HCT116 (cell line): Measurements from ENCODE around the gene ALOX15. TPM values are rescaled to one million over a fixed set of nuclear protein-coding genes. Genes with fewer than 3 reads are reported as not detected.

ENCODE experiments used
- ATAC-seq: fragments of 200-7000 bp; cut with Tn5 transposase; 2 replicates; pipeline ENCODE4 v1.9.1; 2020; ENCODE audit warnings: mild to moderate bottlenecking, moderate library complexity
- BruUV-seq: library from RNA; stranded (reverse); fragments of 400-500 nt; replicated peaks from 2 replicates; lab custom pipeline; 2021; lab: Mats Ljungman, UMichigan
- CTCF ChIA-PET: fragments of 300-600 bp; sonication (Branson Sonifier 250); formaldehyde crosslinking; loops from one replicate; lab custom pipeline; 2021; ENCODE audit warnings: antibody characterized with exemption; lab: Charles Lee
- POLR2A ChIA-PET: fragments of 300-600, 350-600 bp; sonication (Branson Sonifier 250); formaldehyde crosslinking; loops from one replicate; lab custom pipeline; 2021; ENCODE audit warnings: antibody characterized with exemption; lab: Charles Lee
- RAD21 ChIA-PET, 2 experiments: fragments of 300-600 bp; sonication (Branson Sonifier 250); formaldehyde crosslinking; loops; one replicate each; lab custom pipeline; 2023; ENCODE audit warnings: low total read pairs in 2 of 2; ENCODE audit not compliant: uncharacterized antibody in 2 of 2, unreplicated experiment in 2 of 2, low non-redundant PET in 1 of 2; lab: Charles Lee
- DNase-seq: peaks from one replicate; pipeline ENCODE4 v3.0.0-alpha.2; 2010; ENCODE audit warnings: low read depth, low spot score
- H2AFZ ChIP-seq: fragments of 200-600 bp; shearing (Covaris generic), sonication (generic); 2 replicates; pipeline ENCODE4 v1.6.1; 2017; ENCODE audit warnings: low read depth, mixed run types, mixed read lengths, antibody characterized with exemption, low read length; ENCODE audit not compliant: poor library complexity, severe bottlenecking
- H3K27ac ChIP-seq: 2 replicates; pipeline ENCODE4 v1.5.1; 2012; ENCODE audit warnings: low read depth, low read length
- H3K27me3 ChIP-seq: fragments of 200-600 bp; sonication (generic); 2 replicates; pipeline ENCODE4 v1.6.1; 2016; ENCODE audit warnings: mixed run types, low read length, mixed read lengths; ENCODE audit not compliant: insufficient read depth
- H3K36me3 ChIP-seq, 2 experiments: fragments of 200-500 bp in 1 of 2; fragments of 200-600 bp in 1 of 2; sonication (Bioruptor generic) in 1 of 2; sonication (generic) in 1 of 2; 2 replicates each; pipeline versions ENCODE4 v1.5.1 to v1.6.1; 2014 to 2016; ENCODE audit warnings: low read length in 2 of 2, inconsistent platforms in 1 of 2, mixed read lengths in 1 of 2, mixed run types in 1 of 2; ENCODE audit not compliant: insufficient read depth in 2 of 2, control insufficient read depth in 1 of 2
- H3K4me1 ChIP-seq, 2 experiments: fragments of 200-600 bp in 1 of 2; sonication (generic) in 1 of 2; 2 replicates each; pipeline versions ENCODE4 v1.5.1 to v1.6.1; 2012 to 2017; ENCODE audit warnings: low read length in 2 of 2, inconsistent platforms in 1 of 2, mild to moderate bottlenecking in 1 of 2, mixed read lengths in 1 of 2, mixed run types in 1 of 2, moderate library complexity in 1 of 2; ENCODE audit not compliant: insufficient read depth in 2 of 2, control insufficient read depth in 1 of 2
- H3K4me2 ChIP-seq: fragments of 200-600 bp; sonication (generic); 2 replicates; pipeline ENCODE4 v1.6.1; 2017; ENCODE audit warnings: mixed run types, low read length, mixed read lengths
- H3K4me3 ChIP-seq, 2 experiments: fragments of 200-600 bp in 1 of 2; sonication (generic) in 1 of 2; replicated peaks in 1 of 2; 2 replicates each; pipeline ENCODE4 v1.5.1; 2011 to 2016; ENCODE audit warnings: low read length in 2 of 2, control low read depth in 1 of 2, low read depth in 1 of 2, mild to moderate bottlenecking in 1 of 2, mixed read lengths in 1 of 2, mixed run types in 1 of 2
- H3K79me2 ChIP-seq: fragments of 200-600 bp; sonication (generic); 2 replicates; pipeline ENCODE4 v1.6.1; 2017; ENCODE audit warnings: mild to moderate bottlenecking, mixed run types, low read length, moderate library complexity, mixed read lengths; ENCODE audit not compliant: insufficient read depth
- H3K9ac ChIP-seq: fragments of 200-600 bp; sonication (generic); 2 replicates; pipeline ENCODE4 v1.6.1; 2016; ENCODE audit warnings: low read length, mixed read lengths
- H3K9me2 ChIP-seq: fragments of 200-600 bp; sonication (generic), shearing (Covaris generic); 2 replicates; pipeline ENCODE4 v1.6.1; 2017; ENCODE audit warnings: mixed run types, mild to moderate bottlenecking, moderate library complexity; ENCODE audit not compliant: insufficient read depth
- H3K9me3 ChIP-seq, 2 experiments: fragments of 200-500 bp in 1 of 2; fragments of 200-600 bp in 1 of 2; sonication (Bioruptor generic) in 1 of 2; sonication (generic) in 1 of 2; 2 replicates each; pipeline ENCODE4 v1.6.1; 2014 to 2017; ENCODE audit warnings: low read length in 2 of 2, mixed read lengths in 2 of 2, inconsistent platforms in 1 of 2, low read depth in 1 of 2, mild to moderate bottlenecking in 1 of 2, mixed run types in 1 of 2, moderate library complexity in 1 of 2; ENCODE audit not compliant: control insufficient read depth in 1 of 2, insufficient read depth in 1 of 2
- H4K20me1 ChIP-seq: fragments of 200-600 bp; sonication (generic), shearing (Covaris generic); 2 replicates; pipeline ENCODE4 v1.6.1; 2017; ENCODE audit warnings: mixed run types, mild to moderate bottlenecking, moderate library complexity; ENCODE audit not compliant: insufficient read depth
- ATF3 ChIP-seq: IDR thresholded peaks from 2 replicates; pipeline ENCODE4 v1.6.1; 2012
- CBX3 ChIP-seq: IDR thresholded peaks from 2 replicates; pipeline ENCODE4 v1.6.1; 2012; ENCODE audit warnings: low read depth
- CEBPB ChIP-seq: IDR thresholded peaks from 2 replicates; pipeline ENCODE4 v1.6.1; 2012; ENCODE audit warnings: low read depth
- CTCF ChIP-seq, 3 experiments: fragments of 200-600 bp in 1 of 3; sonication (generic) in 1 of 3; IDR thresholded peaks in 2 of 3; conservative IDR thresholded peaks in 1 of 3; 2 replicates each; pipeline ENCODE4 v1.5.1; 2012 to 2017; ENCODE audit warnings: low read depth in 2 of 3, low read length in 2 of 3, antibody characterized with exemption in 1 of 3, borderline replicate concordance in 1 of 3, control low read depth in 1 of 3, mild to moderate bottlenecking in 1 of 3, mixed read lengths in 1 of 3, mixed run types in 1 of 3, moderate library complexity in 1 of 3; ENCODE audit not compliant: insufficient read depth in 1 of 3
- EGR1 ChIP-seq: IDR thresholded peaks from 2 replicates; pipeline ENCODE4 v1.6.1; 2012; ENCODE audit warnings: low read depth
- ELF1 ChIP-seq: IDR thresholded peaks from 2 replicates; pipeline ENCODE4 v1.6.1; 2012; ENCODE audit warnings: low read depth, borderline replicate concordance
- EZH2 ChIP-seq: fragments of 200-600 bp; sonication (generic); IDR thresholded peaks from 2 replicates; pipeline ENCODE4 v1.6.1; 2017; ENCODE audit warnings: antibody characterized with exemption, mixed run types
- EZH2phosphoT487 ChIP-seq: fragments of 200-600 bp; IDR thresholded peaks from 2 replicates; pipeline ENCODE4 v1.6.1; 2018; ENCODE audit warnings: antibody characterized with exemption, borderline replicate concordance
- JUND ChIP-seq: IDR thresholded peaks from 2 replicates; pipeline ENCODE4 v1.6.1; 2012
- POLR2AphosphoS5 ChIP-seq: IDR thresholded peaks from 2 replicates; pipeline ENCODE4 v1.6.1; 2011; ENCODE audit warnings: mild to moderate bottlenecking, low read depth, low read length, moderate library complexity
- RAD21 ChIP-seq: IDR thresholded peaks from 2 replicates; pipeline ENCODE4 v1.6.1; 2012; ENCODE audit warnings: low read depth, mild to moderate bottlenecking
- SP1 ChIP-seq: IDR thresholded peaks from 2 replicates; pipeline ENCODE4 v1.6.1; 2012; ENCODE audit warnings: low read depth
- SRF ChIP-seq: IDR thresholded peaks from 2 replicates; pipeline ENCODE4 v1.6.1; 2012; ENCODE audit warnings: low read depth
- YY1 ChIP-seq: IDR thresholded peaks from 2 replicates; pipeline ENCODE4 v1.6.1; 2011; ENCODE audit warnings: low read length, low read depth, moderate library complexity, mild to moderate bottlenecking; ENCODE audit not compliant: insufficient replicate concordance; ENCODE audit errors: extremely low read depth
- ZBTB33 ChIP-seq: IDR thresholded peaks from 2 replicates; pipeline ENCODE4 v1.6.1; 2011; ENCODE audit warnings: mild to moderate bottlenecking, low read length, moderate library complexity; ENCODE audit not compliant: insufficient replicate concordance; ENCODE audit errors: extremely low read depth
- ZFX ChIP-seq: fragments of 450-650 bp; IDR thresholded peaks from 2 replicates; pipeline ENCODE4 v1.6.1; 2017
- ZNF274 ChIP-seq: fragments of 200-500 bp; sonication (Bioruptor generic); IDR thresholded peaks from 2 replicates; pipeline ENCODE4 v1.6.1; 2014; ENCODE audit warnings: mild to moderate bottlenecking, low read depth, low read length, inconsistent platforms
- intact Hi-C: fragments of 100-400 bp; cut with micrococcal nuclease; formaldehyde crosslinking; loops from 2 replicates; pipeline ENCODE4 v1.10.0; 2022
- total RNA-seq: library from RNA; stranded (reverse); gene quantifications from one replicate; pipeline ENCODE4 v1.2.1, GENCODE V29; 2021; ENCODE audit not compliant: unreplicated experiment
- TF ChIP-seq, protein P1 (sequence below): IDR thresholded peaks from 2 replicates; pipeline ENCODE4 v1.6.1; 2012; ENCODE audit warnings: low read depth
- TF ChIP-seq, protein P2 (sequence below): IDR thresholded peaks from 2 replicates; pipeline ENCODE4 v1.6.1; 2012

Gene ALOX15
- total RNA-seq, 1 experiment from 2014 or later: 0.57 TPM

GRCh38 chr17:4622375-4622774 lies 19.1 kb downstream of the ALOX15 start (continued):
- TF ChIP-seq POLR2AphosphoS5: no peak

- H3K4me2 ChIP-seq: no peak overlapping the region
- intact Hi-C loops: no loop called here
- DNase-seq (no peak), ATAC-seq (no peak)
- RAD21 ChIA-PET: no interaction called here
- no peaks in the 10 kb centered on the region for H3K9me2 ChIP-seq
- no peak overlapping the region for H3K27ac ChIP-seq
- no peaks in the 10 kb centered on the region for H3K27me3 ChIP-seq
- H3K4me3 ChIP-seq: no peak overlapping the region
- H4K20me1 ChIP-seq: no peaks in the 10 kb centered on the region
- POLR2A ChIA-PET: no interaction called here
- H3K9me3 ChIP-seq: no peaks in the 10 kb centered on the region; a peak in 1 of 4 replicates
- no peaks in the 10 kb centered on the region for H3K36me3 ChIP-seq
- H3K4me1 ChIP-seq: no peaks in the 10 kb centered on the region
- H2AFZ ChIP-seq: no peak overlapping the region
- no TSS peak for BruUV-seq
- no peaks in the 10 kb centered on the region for H3K79me2 ChIP-seq
- no peak overlapping the region for H3K9ac ChIP-seq
- CTCF ChIA-PET: interaction anchor here (0.6 kb wide), 1 partner anchor 54 kb away, joined by 3 read pairs; no protein-coding TSS in a partner anchor
- TF ChIP-seq EZH2phosphoT487 (no peak), ATF3 (no peak), CEBPB (no peak), ZBTB33 (no peak), POLR2AphosphoS5 (no peak), SP1 (no peak), EGR1 (no peak), YY1 (no peak), SRF (no peak), CBX3 (no peak), ELF1 (no peak), ZNF274 (no peak), JUND (no peak), RAD21 (no peak), EZH2 (no peak), ZFX (no peak), CTCF (IDR thresholded peaks at IDR 0.05 in 2 of 3, conservative IDR thresholded peaks at IDR 0.05 in 1 of 3; ENCODE audit: borderline replicate concordance in 1 of 3, insufficient read depth in 1 of 3, low read depth in 2 of 3, low read length in 2 of 3) (no peak)
- TF ChIP-seq, protein P1, sequence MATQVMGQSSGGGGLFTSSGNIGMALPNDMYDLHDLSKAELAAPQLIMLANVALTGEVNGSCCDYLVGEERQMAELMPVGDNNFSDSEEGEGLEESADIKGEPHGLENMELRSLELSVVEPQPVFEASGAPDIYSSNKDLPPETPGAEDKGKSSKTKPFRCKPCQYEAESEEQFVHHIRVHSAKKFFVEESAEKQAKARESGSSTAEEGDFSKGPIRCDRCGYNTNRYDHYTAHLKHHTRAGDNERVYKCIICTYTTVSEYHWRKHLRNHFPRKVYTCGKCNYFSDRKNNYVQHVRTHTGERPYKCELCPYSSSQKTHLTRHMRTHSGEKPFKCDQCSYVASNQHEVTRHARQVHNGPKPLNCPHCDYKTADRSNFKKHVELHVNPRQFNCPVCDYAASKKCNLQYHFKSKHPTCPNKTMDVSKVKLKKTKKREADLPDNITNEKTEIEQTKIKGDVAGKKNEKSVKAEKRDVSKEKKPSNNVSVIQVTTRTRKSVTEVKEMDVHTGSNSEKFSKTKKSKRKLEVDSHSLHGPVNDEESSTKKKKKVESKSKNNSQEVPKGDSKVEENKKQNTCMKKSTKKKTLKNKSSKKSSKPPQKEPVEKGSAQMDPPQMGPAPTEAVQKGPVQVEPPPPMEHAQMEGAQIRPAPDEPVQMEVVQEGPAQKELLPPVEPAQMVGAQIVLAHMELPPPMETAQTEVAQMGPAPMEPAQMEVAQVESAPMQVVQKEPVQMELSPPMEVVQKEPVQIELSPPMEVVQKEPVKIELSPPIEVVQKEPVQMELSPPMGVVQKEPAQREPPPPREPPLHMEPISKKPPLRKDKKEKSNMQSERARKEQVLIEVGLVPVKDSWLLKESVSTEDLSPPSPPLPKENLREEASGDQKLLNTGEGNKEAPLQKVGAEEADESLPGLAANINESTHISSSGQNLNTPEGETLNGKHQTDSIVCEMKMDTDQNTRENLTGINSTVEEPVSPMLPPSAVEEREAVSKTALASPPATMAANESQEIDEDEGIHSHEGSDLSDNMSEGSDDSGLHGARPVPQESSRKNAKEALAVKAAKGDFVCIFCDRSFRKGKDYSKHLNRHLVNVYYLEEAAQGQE: no peak
- TF ChIP-seq, protein P2, sequence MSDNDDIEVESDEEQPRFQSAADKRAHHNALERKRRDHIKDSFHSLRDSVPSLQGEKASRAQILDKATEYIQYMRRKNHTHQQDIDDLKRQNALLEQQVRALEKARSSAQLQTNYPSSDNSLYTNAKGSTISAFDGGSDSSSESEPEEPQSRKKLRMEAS: no peak
Measured at GRCh38 chr17:4620531-4621101, 20.9 kb downstream of the ALOX15 start.
